ENCODE results near the gene HSPA12A.

Gene HSPA12A

GRCh38 chr10:116743266-116744064, 1.1 kb upstream of the HSPA12A start:
- DNase-seq, result no peak

GRCh38 chr10:116741391-116742351, 695 bp downstream of the HSPA12A start:
- DNase-seq, result no peak

DNA sequence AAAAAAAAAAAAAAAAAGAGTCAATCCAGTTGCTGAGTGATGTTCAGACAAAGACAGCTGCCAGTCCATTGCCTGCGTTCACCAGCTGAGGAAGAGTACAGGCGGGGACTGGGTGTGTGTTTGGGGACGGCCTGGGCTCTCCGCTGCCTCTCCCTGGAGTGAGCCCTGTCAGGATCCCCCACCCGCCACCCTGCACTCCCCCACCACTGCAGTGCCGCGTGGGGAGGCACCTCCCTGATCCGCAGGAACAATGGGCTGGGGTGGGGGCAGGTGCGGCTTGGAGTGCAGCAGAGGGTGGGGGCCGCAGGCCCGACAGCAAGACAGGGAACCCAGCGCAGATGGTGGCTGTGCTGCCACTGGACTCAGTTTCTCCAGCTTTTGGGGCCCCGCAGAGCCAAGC, 1.4 kb downstream of the HSPA12A start:
- DNase-seq, result no peak

DNA sequence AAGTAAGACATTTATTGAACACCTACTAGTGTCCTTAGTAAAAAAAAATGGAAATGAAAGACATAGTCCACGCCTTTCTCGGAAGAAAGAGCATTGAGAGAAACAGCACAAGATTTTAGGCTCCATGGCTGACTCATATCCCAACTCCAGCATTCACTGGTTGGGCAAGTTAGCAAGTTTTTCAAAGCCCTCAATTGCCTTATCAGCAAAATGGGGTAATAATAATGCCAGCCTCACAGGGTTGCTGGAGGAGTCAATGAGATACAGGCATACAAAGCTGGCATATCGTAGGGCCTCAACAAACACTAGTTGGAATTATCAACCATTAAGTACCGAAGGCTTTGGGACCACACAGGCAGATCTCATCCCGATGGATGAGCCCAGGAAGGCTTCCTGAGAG, 4.0 kb downstream of the HSPA12A start:
- DNase-seq, result no peak

DNA sequence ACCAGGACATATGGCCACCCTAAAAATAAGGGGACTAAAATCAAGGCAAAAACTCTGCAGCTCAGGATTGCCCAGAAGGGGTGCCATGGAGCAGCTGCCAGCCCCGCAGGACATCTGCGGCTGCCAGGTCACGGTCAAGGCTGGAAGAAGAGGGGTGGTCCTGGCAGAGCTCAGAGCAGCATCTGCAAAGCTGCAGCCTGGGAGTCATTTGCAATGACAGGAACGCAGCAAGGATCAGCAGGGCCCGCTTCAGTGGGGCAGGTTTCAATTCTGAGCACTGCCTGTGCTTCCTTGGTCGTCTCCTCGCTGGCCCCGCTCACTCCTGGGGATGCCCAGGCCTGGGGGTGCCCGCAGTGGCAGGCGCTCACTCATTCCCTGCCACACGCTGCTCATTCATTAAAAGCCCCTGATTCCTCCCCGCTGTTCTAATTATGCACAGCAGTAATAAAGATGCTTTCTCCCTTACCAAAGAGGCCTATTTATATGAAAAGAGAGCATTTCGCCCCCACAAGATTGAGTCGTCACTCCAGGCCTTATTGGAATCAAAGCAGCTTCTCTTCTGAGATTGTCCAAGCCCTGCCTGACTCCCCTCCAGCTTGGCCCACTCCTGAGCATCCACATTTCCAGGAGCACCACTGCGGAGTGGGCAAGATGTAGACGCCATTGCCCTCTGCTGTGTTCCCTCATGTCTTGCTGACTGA, 4.6 kb downstream of the HSPA12A start:
- no peak for DNase-seq

- DNase-seq, result no peak
These were observed 8.8 kb downstream of the HSPA12A start for GRCh38 chr10:116733566-116733965.

DNA sequence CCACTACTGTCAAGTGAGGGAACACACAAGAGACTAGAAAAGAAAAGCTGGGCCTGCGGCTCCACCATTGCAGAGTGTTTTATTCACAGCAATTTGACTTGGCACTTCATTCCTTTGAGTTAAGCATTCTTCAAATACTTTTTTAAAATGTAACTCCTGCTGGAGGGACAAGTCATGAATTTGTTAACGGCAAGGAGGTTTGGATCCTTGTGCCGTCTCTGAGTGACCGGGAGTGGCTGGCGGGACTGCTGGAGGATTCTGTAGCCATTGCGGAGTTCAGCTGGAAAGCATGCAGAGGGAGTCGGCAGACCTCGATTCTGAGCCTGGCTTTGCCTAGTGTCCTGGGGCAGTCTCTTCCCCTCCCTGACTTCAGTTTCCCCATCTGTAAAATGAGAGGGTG, 9.8 kb downstream of the HSPA12A start:
- no peak for DNase-seq

GRCh38 chr10:116730464-116731260, 11.7 kb downstream of the HSPA12A start:
- no peak for DNase-seq

GRCh38 chr10:116729243-116729642, 13.1 kb downstream of the HSPA12A start:
- DNase-seq, result no peak

- no peak for DNase-seq
These were observed 13.8 kb downstream of the HSPA12A start for GRCh38 chr10:116728526-116729096.

GRCh38 chr10:116723428-116724281, 18.7 kb downstream of the HSPA12A start:
- no peak for DNase-seq

DNA sequence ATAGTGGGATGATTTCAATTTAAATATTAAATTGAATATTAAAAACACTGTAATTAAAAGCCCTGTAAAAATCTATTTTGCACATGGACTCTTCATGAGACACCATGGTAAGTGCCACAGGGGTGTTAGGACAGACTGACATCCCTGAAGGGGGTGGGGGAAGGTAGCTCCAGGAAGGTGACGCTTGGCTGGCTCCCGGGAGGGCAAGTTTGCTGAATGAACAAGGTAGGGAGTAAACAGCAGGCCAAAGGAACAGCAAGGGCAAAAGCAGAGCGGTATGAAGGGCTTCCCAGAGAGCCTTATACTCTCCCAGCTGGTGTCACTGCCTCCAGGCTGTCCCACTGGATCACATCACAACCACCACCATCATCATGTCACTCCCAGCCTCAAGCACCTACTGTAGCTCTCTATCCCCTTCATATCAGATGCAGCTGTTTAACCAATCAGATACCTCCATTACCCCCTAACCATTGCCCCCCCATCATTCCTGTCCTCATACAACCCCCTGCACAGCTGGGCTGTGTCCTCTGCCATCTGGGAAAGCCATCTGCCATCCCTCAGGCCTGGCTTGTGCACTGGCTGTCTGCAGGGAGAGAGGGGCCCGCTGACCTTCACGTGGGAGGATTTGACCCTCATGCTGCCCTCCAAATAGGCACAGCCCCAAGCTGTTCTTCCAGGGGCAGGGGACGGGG, 19.5 kb downstream of the HSPA12A start:
- no peak for DNase-seq

DNA sequence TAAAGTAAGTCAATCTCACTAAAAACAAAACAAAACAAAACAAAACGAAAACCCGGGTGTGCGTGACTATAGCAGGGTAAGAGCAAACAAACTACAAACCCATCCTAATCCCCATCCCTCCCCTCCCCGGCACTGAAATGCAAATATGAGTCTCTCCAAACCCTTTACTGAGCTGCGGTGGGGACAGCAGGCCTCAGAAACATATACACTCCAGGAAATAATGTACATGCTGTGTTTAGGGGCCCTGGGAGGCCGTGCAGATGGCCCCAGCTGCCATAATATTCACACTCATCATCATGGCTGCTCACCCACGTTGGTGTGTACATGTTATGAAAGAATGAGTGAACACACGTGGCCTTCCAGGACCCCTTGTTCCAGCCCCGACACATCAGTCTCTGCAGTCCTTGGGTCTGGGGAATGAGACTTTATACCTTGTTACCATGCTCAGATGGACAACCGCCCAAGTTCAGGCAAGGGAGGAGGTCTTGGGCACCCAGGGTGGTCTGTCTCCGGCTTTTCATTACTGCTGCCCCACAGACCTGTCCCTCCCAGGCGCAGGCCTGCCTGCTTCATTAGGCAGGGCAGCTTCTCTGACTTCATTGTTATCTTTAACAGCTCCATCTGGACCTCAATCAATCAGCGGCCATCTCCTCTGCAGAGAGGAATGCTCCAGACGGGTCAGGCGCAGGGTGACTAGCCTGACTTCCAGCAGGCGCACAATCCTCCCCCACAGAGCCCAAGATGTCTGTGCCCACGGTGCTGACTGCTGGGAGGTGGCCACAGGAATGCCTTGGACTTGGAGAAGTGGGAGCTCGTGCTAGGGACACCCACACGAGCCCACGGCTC, 20.6 kb downstream of the HSPA12A start:
- no peak for DNase-seq

DNA sequence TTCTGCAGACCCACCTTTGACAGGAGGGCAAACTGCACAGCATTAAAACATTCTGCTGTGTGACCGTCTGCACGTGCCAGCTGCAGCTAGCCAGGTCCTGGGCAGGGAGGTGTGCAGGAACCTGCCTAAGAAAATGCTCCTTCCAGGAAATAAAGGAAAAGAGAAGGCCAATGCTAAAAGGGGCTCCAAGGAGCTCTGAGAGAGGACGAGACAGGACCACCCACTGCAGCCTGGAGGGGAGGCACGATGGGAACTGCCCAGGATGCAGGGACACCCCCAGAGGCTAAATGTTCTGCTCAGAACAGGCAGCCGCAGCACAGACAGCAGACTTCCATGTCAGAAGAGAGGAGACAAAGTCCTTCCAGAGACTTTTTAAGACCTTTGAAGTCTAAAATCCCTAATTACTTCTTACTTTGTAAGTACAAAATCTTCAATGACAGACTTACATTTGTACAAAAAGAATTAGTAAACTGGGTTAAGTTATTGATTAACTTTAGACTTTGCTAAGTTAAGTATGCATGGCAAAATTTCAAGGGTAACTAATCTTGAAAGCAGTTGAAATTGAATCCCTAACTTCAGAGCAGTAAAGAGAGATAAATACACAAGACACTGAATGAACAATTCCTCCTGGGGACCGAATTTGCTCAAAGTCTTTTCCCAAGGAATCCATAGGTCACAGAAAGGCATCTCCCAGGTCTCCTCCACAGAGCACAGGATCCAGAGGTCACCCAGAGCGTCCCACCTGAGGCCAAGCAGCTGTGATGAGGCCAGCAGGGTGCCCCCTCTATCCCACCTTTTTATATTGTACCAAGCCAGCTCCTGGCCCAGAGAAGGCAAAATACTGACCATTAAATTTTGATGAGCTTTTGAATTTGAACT, 21.5 kb downstream of the HSPA12A start:
- DNase-seq, result no peak

- no peak for DNase-seq
These were observed 22.1 kb downstream of the HSPA12A start for GRCh38 chr10:116720241-116720643.

DNA sequence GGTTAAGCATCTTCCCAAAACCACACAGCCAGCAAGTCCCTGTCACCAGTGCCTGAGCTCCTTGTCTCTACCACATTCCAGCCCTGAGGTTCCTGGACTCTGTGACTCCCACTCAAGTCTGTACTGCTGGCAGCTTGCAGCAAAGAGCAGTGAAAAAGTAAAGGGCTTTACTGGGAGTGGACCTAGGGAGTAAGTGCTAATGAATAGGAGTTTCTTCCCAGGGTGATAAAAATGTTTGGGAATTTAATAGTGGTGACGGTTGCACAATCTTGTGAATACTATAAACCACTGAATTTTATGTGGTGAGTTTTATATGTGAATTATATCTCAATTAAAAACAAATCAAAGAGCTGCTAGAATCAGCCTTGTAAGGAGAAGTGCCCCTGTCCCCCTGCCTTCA, 22.6 kb downstream of the HSPA12A start:
- DNase-seq, result no peak

- no peak for DNase-seq
These were observed 24.3 kb downstream of the HSPA12A start for GRCh38 chr10:116718058-116718457.

DNA sequence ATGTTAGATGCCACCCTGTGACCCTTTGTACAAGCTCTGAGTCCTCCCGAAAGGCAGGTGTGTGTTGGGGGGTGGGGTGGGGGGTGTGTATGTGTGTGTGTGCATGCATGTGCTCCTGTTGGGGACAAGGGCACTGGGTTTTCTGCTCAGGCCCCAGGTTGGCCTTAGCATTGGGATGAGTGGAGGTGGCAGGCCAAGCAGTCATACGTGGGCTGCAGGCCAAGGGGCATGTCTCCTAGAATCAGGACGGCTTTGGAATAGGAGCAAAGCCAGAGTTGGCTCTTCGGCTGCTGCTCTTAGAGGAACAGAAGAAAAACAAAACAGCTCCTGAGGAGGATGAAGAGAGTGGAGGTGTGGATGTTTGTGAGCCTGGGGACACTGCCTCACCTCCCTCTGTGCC, 26.0 kb downstream of the HSPA12A start:
- DNase-seq, result no peak
